Mesendoderm (in vitro differentiated cells): ENCODE data around the gene NMUR2.

Experiments
- DNase-seq: peaks from one replicate; pipeline ENCODE4 v3.0.0; 2013
- H2AK5ac ChIP-seq: 2 replicates; pipeline ENCODE4 v1.6.1; 2013; ENCODE audit warnings: low read length, inconsistent platforms
- H2BK120ac ChIP-seq: 2 replicates; pipeline ENCODE4 v1.6.1; 2013; ENCODE audit warnings: low read depth, mild to moderate bottlenecking, low read length, moderate library complexity, mixed read lengths
- H2BK15ac ChIP-seq: replicated peaks from 2 replicates; pipeline ENCODE4 v1.6.1; 2013; ENCODE audit warnings: low read depth, mild to moderate bottlenecking, moderate library complexity
- H2BK5ac ChIP-seq: 2 replicates; pipeline ENCODE4 v1.6.1; 2013; ENCODE audit warnings: low read length, inconsistent platforms
- H3K18ac ChIP-seq: 2 replicates; pipeline ENCODE4 v1.6.1; 2013; ENCODE audit warnings: mild to moderate bottlenecking, low read length, mixed read lengths
- H3K23ac ChIP-seq: one replicate; pipeline ENCODE4 v1.6.1; 2013; ENCODE audit warnings: low read length
- H3K27ac ChIP-seq: 2 replicates; pipeline ENCODE4 v1.5.1; 2013; ENCODE audit warnings: low read depth, mild to moderate bottlenecking, inconsistent platforms, low read length, moderate library complexity
- H3K27me3 ChIP-seq: 2 replicates; pipeline ENCODE4 v1.6.1; 2013; ENCODE audit warnings: low read length, control low read depth, mild to moderate bottlenecking, inconsistent platforms; ENCODE audit not compliant: insufficient read depth, poor library complexity
- H3K36me3 ChIP-seq: 2 replicates; pipeline ENCODE4 v1.6.1; 2013; ENCODE audit warnings: low read length, inconsistent platforms; ENCODE audit not compliant: control insufficient read depth, insufficient read depth
- H3K4ac ChIP-seq: one replicate; pipeline ENCODE4 v1.6.1; 2013; ENCODE audit warnings: low read depth, mild to moderate bottlenecking, low read length, moderate library complexity
- H3K4me1 ChIP-seq: 2 replicates; pipeline ENCODE4 v1.6.1; 2013; ENCODE audit warnings: low read depth, low read length, inconsistent platforms; ENCODE audit not compliant: control insufficient read depth
- H3K4me2 ChIP-seq: 2 replicates; pipeline ENCODE4 v1.6.1; 2013; ENCODE audit warnings: low read length
- H3K4me3 ChIP-seq: 2 replicates; pipeline ENCODE4 v1.5.1; 2013; ENCODE audit warnings: mild to moderate bottlenecking, low read length
- H3K56ac ChIP-seq: one replicate; pipeline ENCODE4 v1.6.1; 2013; ENCODE audit warnings: low read length
- H3K79me1 ChIP-seq: 2 replicates; pipeline ENCODE4 v1.6.1; 2013; ENCODE audit warnings: low read length, inconsistent platforms
- H3K79me2 ChIP-seq: 2 replicates; pipeline ENCODE4 v1.6.1; 2013; ENCODE audit warnings: mild to moderate bottlenecking, low read length; ENCODE audit not compliant: control insufficient read depth, insufficient read depth
- H3K9ac ChIP-seq: 2 replicates; pipeline ENCODE4 v1.6.1; 2013; ENCODE audit warnings: low read length, inconsistent platforms
- H4K5ac ChIP-seq: one replicate; pipeline ENCODE4 v1.6.1; 2013; ENCODE audit warnings: low read length
- H4K8ac ChIP-seq: one replicate; pipeline ENCODE4 v1.6.1; 2013; ENCODE audit warnings: low read depth, mild to moderate bottlenecking, control low read depth, low read length, moderate library complexity
- WGBS: extraction: QIAGEN DNeasy Blood & Tissue Kit; methylation state at CpG from one replicate; pipeline ENCODE4 v1.1.7; 2013; ENCODE audit warnings: low lambda C conversion rate, missing lambda C conversion rate; ENCODE audit not compliant: insufficient coverage; ENCODE audit errors: extremely low coverage; 5-methylcytosine and 5-hydroxymethylcytosine counted together

NMUR2 gene

GRCh38 chr5:152355061-152355460 lies 50.0 kb downstream of the NMUR2 start:
- H3K79me1 ChIP-seq: no peaks in the 10 kb centered on the region
- H2BK5ac ChIP-seq: no peak overlapping the region
- no peak overlapping the region for H4K8ac ChIP-seq
- no peak overlapping the region for H3K4me2 ChIP-seq
- no peak overlapping the region for H3K23ac ChIP-seq
- H3K9ac ChIP-seq: no peak overlapping the region
- no peak overlapping the region for H2AK5ac ChIP-seq
- H3K4ac ChIP-seq: no peak overlapping the region
- no peak overlapping the region for H2BK15ac ChIP-seq
- no peak overlapping the region for H4K5ac ChIP-seq
- no peak overlapping the region for H3K18ac ChIP-seq
- no peaks in the 10 kb centered on the region for H3K27me3 ChIP-seq
- no CpG with 5 or more reads among the region's 1 CpG for WGBS
- no peak overlapping the region for H2BK120ac ChIP-seq
- no peak for DNase-seq
- no peaks in the 10 kb centered on the region for H3K79me2 ChIP-seq
- H3K36me3 ChIP-seq: no peaks in the 10 kb centered on the region
- no peak overlapping the region for H3K27ac ChIP-seq
- H3K56ac ChIP-seq: no peak overlapping the region
- H3K4me1 ChIP-seq: no peaks in the 10 kb centered on the region
- no peak overlapping the region for H3K4me3 ChIP-seq

DNA sequence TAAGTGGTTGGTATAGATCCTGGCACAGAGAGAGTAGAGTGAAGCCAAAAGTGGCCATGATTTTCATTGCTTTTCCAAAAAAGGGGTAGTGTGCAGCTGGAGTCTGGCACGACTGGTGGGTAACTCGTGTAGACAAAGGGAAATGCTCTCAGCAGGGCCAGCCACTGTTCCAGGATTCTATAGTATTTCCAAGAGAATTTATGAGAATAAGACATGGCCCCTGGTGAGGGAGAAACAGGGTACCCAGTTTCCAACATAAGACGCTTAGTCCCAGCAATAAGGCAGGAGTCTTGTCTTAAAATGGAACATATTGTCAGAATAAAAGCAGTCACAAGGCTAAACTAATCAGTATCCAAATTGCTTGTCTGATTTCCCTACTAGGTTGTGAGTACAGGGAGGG lies 52.1 kb downstream of the NMUR2 start:
- H3K9ac ChIP-seq: no peak overlapping the region
- H3K79me2 ChIP-seq: no peaks in the 10 kb centered on the region
- no peak overlapping the region for H3K4ac ChIP-seq
- H3K18ac ChIP-seq: no peak overlapping the region
- H3K56ac ChIP-seq: no peak overlapping the region
- no peak overlapping the region for H2BK5ac ChIP-seq
- DNase-seq: no peak
- H3K4me2 ChIP-seq: no peak overlapping the region
- H4K5ac ChIP-seq: no peak overlapping the region
- H3K23ac ChIP-seq: no peak overlapping the region
- H3K4me1 ChIP-seq: no peaks in the 10 kb centered on the region
- no peak overlapping the region for H2AK5ac ChIP-seq
- H3K79me1 ChIP-seq: no peaks in the 10 kb centered on the region
- H3K4me3 ChIP-seq: no peak overlapping the region
- H3K27ac ChIP-seq: no peak overlapping the region
- no peaks in the 10 kb centered on the region for H3K27me3 ChIP-seq
- no CpG with 5 or more reads among the region's 3 CpGs for WGBS
- H3K36me3 ChIP-seq: no peaks in the 10 kb centered on the region
- no peak overlapping the region for H2BK120ac ChIP-seq
- no peak overlapping the region for H4K8ac ChIP-seq
- H2BK15ac ChIP-seq: no peak overlapping the region

DNA sequence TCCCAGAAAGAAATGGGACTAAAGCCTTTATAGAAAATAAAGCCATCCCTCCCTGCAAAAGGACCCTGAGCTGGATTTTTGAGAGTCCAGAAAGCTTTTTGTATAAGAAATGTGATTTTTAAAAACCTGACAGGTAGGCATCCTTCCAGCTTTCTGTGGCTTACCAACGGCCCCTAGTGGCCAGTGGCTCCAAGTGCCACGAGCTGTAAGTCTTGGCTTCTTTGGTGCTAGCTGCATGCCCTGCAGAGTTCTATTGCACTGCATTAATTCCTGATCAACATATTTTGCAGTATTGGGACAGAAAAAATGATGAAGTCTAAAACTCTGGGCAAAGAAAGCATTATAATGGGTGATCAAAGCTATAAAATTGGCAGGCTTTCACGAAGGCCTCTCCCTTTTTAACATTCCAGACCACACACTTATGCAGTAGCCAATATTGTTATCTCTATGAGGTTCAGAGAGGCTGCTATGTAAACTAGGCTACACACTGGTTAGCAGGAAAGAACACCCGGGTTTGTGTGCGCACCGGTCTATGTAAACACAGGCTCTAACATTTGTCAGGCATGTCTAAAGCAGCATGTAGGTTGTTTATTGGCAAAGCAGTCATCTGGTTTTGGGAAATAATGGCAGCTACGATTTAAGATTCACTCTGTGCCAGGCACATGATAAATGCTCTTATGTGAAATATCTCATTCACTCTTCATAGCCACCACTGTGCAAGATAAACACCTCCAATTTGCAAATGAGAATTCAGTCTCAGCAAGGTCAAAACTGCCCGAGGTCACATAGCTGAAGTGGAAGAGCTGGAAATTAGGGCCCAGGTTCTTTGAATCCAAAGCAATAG lies 55.2 kb downstream of the NMUR2 start:
- no peaks in the 10 kb centered on the region for H3K4me1 ChIP-seq
- H4K8ac ChIP-seq: no peak overlapping the region
- no peak overlapping the region for H3K23ac ChIP-seq
- H3K27ac ChIP-seq: no peak overlapping the region
- no peak overlapping the region for H3K4me2 ChIP-seq
- H3K9ac ChIP-seq: no peak overlapping the region
- no CpG with 5 or more reads among the region's 8 CpGs for WGBS
- H2BK5ac ChIP-seq: no peak overlapping the region
- no peak overlapping the region for H2AK5ac ChIP-seq
- no peak overlapping the region for H3K18ac ChIP-seq
- no peak overlapping the region for H3K56ac ChIP-seq
- no peak overlapping the region for H2BK120ac ChIP-seq
- H3K4ac ChIP-seq: no peak overlapping the region
- H3K79me1 ChIP-seq: no peaks in the 10 kb centered on the region
- H4K5ac ChIP-seq: no peak overlapping the region
- H3K36me3 ChIP-seq: no peaks in the 10 kb centered on the region
- no peak overlapping the region for H2BK15ac ChIP-seq
- H3K27me3 ChIP-seq: no peaks in the 10 kb centered on the region
- peak; percentile 56 for DNase-seq
- no peaks in the 10 kb centered on the region for H3K79me2 ChIP-seq
- no peak overlapping the region for H3K4me3 ChIP-seq
